K562 (cell line): Measurements from ENCODE around the gene TTYH2.

Source experiments
- XRCC5 ChIP-seq: fragments of 200-400 bp; formaldehyde crosslinking; IDR thresholded peaks from 2 replicates; pipeline ENCODE4 v1.6.1; 2017; ENCODE audit warnings: low read depth, mild to moderate bottlenecking, low read length
- ZBTB1 ChIP-seq: sonication (generic); formaldehyde crosslinking; IDR thresholded peaks from 2 replicates; pipeline ENCODE4 v1.8.1; 2023; ENCODE audit warnings: missing genetic modification reagents, low read depth, mild to moderate bottlenecking, borderline replicate concordance

DNA sequence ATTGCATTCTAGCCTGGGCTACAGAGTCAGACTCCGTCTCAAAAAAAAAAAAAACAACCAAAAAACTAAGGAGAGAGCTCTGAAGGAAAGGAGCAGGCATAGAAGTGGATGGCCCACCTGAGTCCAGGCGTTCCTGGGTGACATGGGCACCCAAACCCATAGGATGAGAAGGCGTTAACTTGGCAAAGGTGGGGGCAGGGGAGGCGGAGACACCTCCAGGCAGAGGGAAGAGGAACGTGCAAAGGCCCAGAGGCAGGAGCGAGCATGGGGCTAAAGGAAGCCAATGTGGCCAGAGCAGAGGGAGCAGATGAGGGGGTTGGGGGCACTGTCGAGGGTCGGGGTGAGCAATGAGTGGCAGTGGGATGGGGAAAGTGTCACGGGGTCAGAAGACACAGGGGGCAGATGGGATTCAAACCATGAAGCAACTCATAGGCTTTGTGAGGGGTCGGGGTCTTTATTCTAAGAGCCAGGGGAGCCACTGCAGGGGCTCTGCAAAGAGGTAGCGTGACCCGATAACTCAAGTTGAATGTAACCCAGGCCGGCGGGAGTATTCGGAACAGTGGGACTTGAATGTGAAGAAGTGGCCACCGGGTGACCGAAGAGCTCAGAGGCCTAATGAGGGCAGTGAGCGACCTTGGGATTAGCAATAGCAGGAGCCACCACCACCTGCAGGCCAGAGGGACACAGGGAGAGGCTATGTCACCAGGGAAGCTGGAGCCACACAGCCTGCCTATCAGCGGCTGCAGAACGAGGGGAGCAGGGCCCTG lies 11.8 kb downstream of the TTYH2 start:
- TF ChIP-seq XRCC5, result no peak
- no peak for TF ChIP-seq ZBTB1 (CRISPR knock-in tag)
